Activated naive CD8-positive, alpha-beta T cell treated with anti-CD3 and anti-CD28 coated beads, Interleukin-2, amount 10 ng/mL, durations not matched to agents 7 days and 5 days (primary cell): ENCODE results near the gene ZCCHC14. TPM values are rescaled to one million over a fixed set of nuclear protein-coding genes. Genes with fewer than 3 reads are reported as not detected.
"Not testable (repeated sequence)": the region's sequence is repeated elsewhere in the genome, so short reads cannot be mapped to it uniquely, and the experiment has no call there.

ENCODE experiments used
- ATAC-seq: fragments of 150-1000 bp; cut with Tn5 transposase; one replicate; pipeline ENCODE4 v1.10.0; 2021; ENCODE audit warnings: low read depth, moderate library complexity
- POLR2A ChIA-PET: fragments of 350-600 bp; sonication (Branson Sonifier 250); formaldehyde crosslinking; loops from one replicate; lab custom pipeline; 2021; ENCODE audit warnings: antibody characterized with exemption; lab: Charles Lee
- DNase-seq: peaks from one replicate; pipeline ENCODE4 v3.0.0; 2021
- H3K27ac Mint-ChIP-seq: one replicate; pipeline ENCODE4 v1.8.0; 2022; ENCODE audit warnings: mild to moderate bottlenecking, mixed read lengths
- H3K27me3 Mint-ChIP-seq: one replicate; pipeline ENCODE4 v1.8.0; 2022; ENCODE audit warnings: mild to moderate bottlenecking, moderate library complexity, mixed read lengths
- H3K36me3 Mint-ChIP-seq: one replicate; pipeline ENCODE4 v1.8.0; 2021; ENCODE audit warnings: mild to moderate bottlenecking, mixed read lengths
- H3K4me1 Mint-ChIP-seq: one replicate; pipeline ENCODE4 v1.8.0; 2021; ENCODE audit warnings: mixed read lengths
- H3K4me3 Mint-ChIP-seq: one replicate; pipeline ENCODE4 v1.8.0; 2022; ENCODE audit warnings: mild to moderate bottlenecking, moderate library complexity, mixed read lengths
- H3K9me3 Mint-ChIP-seq: one replicate; pipeline ENCODE4 v1.8.0; 2021; ENCODE audit warnings: mixed read lengths
- total RNA-seq, 2 experiments: library from RNA; stranded (reverse); gene quantifications; one replicate each; pipeline ENCODE4 v1.2.3, GENCODE V29; 2021

The ZCCHC14 gene
- total RNA-seq, 2 experiments from 2014 or later = 6.6 to 7.7 TPM

- Mint-ChIP-seq H3K4me1 (no peaks in the 10 kb centered on the region), H3K36me3 (peaks cover 2% of the 10 kb centered on the region), H3K4me3 (no peak overlapping the region), H3K27me3 (peaks cover 13% of the 10 kb centered on the region), H3K9me3 (peaks cover 43% of the 10 kb centered on the region), H3K27ac (no peak overlapping the region)
- DNase-seq (no peak), ATAC-seq (no peak)
- POLR2A ChIA-PET = no interaction called here
Observed at GRCh38 chr16:87534030-87534653, 41.3 kb upstream of the ZCCHC14 start.

GRCh38 chr16:87533061-87533460 is 40.2 kb upstream of the ZCCHC14 start:
- ATAC-seq (no peak), DNase-seq (no peak)
- H3K36me3 Mint-ChIP-seq = peaks cover 2% of the 10 kb centered on the region
- POLR2A ChIA-PET = no interaction called here
- H3K27ac Mint-ChIP-seq = no peak overlapping the region
- no peaks in the 10 kb centered on the region for H3K4me1 Mint-ChIP-seq
- H3K4me3 Mint-ChIP-seq = no peak overlapping the region
- peaks cover 43% of the 10 kb centered on the region for H3K9me3 Mint-ChIP-seq
- H3K27me3 Mint-ChIP-seq = peaks cover 8% of the 10 kb centered on the region

- POLR2A ChIA-PET = no interaction called here
- Mint-ChIP-seq H3K36me3 (peaks cover 2% of the 10 kb centered on the region), H3K4me1 (no peaks in the 10 kb centered on the region), H3K27me3 (peaks cover 3% of the 10 kb centered on the region), H3K27ac (no peak overlapping the region), H3K4me3 (no peak overlapping the region), H3K9me3 (peaks cover 37% of the 10 kb centered on the region)
- no peak for ATAC-seq
- DNase-seq = no peak
Observed at GRCh38 chr16:87531418-87531817, 38.6 kb upstream of the ZCCHC14 start.

- POLR2A ChIA-PET = no interaction called here
- no peak for DNase-seq
- H3K9me3 Mint-ChIP-seq = peaks cover 24% of the 10 kb centered on the region
- no peak for ATAC-seq
- no peaks in the 10 kb centered on the region for H3K4me1 Mint-ChIP-seq
- no peak overlapping the region for H3K4me3 Mint-ChIP-seq
- H3K27ac Mint-ChIP-seq = no peak overlapping the region
- H3K36me3 Mint-ChIP-seq = peaks cover 2% of the 10 kb centered on the region
- H3K27me3 Mint-ChIP-seq = peaks cover 12% of the 10 kb centered on the region
Observed at GRCh38 chr16:87528690-87529579, 36.1 kb upstream of the ZCCHC14 start.

- Mint-ChIP-seq H3K27me3 (peaks cover 12% of the 10 kb centered on the region), H3K36me3 (no peaks in the 10 kb centered on the region), H3K4me1 (no peaks in the 10 kb centered on the region), H3K27ac (no peak overlapping the region), H3K9me3 (peaks cover 11% of the 10 kb centered on the region), H3K4me3 (no peak overlapping the region)
- POLR2A ChIA-PET = no interaction called here
- ATAC-seq = no peak
- no peak for DNase-seq
Observed at GRCh38 chr16:87527055-87527724, 34.4 kb upstream of the ZCCHC14 start.

- H3K4me1 Mint-ChIP-seq = no peaks in the 10 kb centered on the region
- H3K4me3 Mint-ChIP-seq = no peak overlapping the region
- POLR2A ChIA-PET = no interaction called here
- peaks cover 12% of the 10 kb centered on the region for H3K27me3 Mint-ChIP-seq
- H3K27ac Mint-ChIP-seq = no peak overlapping the region
- DNase-seq (no peak), ATAC-seq (no peak)
- H3K9me3 Mint-ChIP-seq = peaks cover 10% of the 10 kb centered on the region
- no peaks in the 10 kb centered on the region for H3K36me3 Mint-ChIP-seq
Observed at GRCh38 chr16:87526238-87526947, 33.6 kb upstream of the ZCCHC14 start.

GRCh38 chr16:87525352-87525751 is 32.5 kb upstream of the ZCCHC14 start:
- Mint-ChIP-seq H3K27ac (no peak overlapping the region), H3K27me3 (peaks cover 12% of the 10 kb centered on the region)

GRCh38 chr16:87524407-87524806 is 31.6 kb upstream of the ZCCHC14 start:
- no peak for ATAC-seq
- H3K27me3 Mint-ChIP-seq = peaks cover 12% of the 10 kb centered on the region
- no peak for DNase-seq
- H3K4me3 Mint-ChIP-seq = no peak overlapping the region
- no peak overlapping the region for H3K27ac Mint-ChIP-seq
- H3K4me1 Mint-ChIP-seq = no peaks in the 10 kb centered on the region
- POLR2A ChIA-PET = no interaction called here
- no peaks in the 10 kb centered on the region for H3K36me3 Mint-ChIP-seq
- peaks cover under 1% of the 10 kb centered on the region for H3K9me3 Mint-ChIP-seq

More at GRCh38 chr16:87525352-87525751, 32.5 kb upstream of the ZCCHC14 start:
- Mint-ChIP-seq H3K36me3 (no peaks in the 10 kb centered on the region), H3K9me3 (peaks cover 5% of the 10 kb centered on the region), H3K4me1 (no peaks in the 10 kb centered on the region), H3K4me3 (no peak overlapping the region)
- DNase-seq (no peak), ATAC-seq (no peak)
- POLR2A ChIA-PET = no interaction called here

- H3K36me3 Mint-ChIP-seq, H3K9me3 Mint-ChIP-seq, H3K4me3 Mint-ChIP-seq, H3K4me1 Mint-ChIP-seq, H3K27ac Mint-ChIP-seq, POLR2A ChIA-PET, ATAC-seq, DNase-seq: not testable (repeated sequence)
- H3K27me3 Mint-ChIP-seq = peaks cover 12% of the 10 kb centered on the region
Observed at GRCh38 chr16:87523605-87524004, 30.8 kb upstream of the ZCCHC14 start.

- peaks cover 12% of the 10 kb centered on the region for H3K27me3 Mint-ChIP-seq
- DNase-seq, H3K4me1 Mint-ChIP-seq, H3K36me3 Mint-ChIP-seq, POLR2A ChIA-PET, H3K9me3 Mint-ChIP-seq, H3K4me3 Mint-ChIP-seq, H3K27ac Mint-ChIP-seq, ATAC-seq: not testable (repeated sequence)
Observed at GRCh38 chr16:87521764-87522163, 28.9 kb upstream of the ZCCHC14 start.

GRCh38 chr16:87519170-87519569 is 26.3 kb upstream of the ZCCHC14 start:
- H3K27ac Mint-ChIP-seq, H3K4me3 Mint-ChIP-seq, DNase-seq, H3K27me3 Mint-ChIP-seq, H3K4me1 Mint-ChIP-seq, H3K36me3 Mint-ChIP-seq, POLR2A ChIA-PET, ATAC-seq, H3K9me3 Mint-ChIP-seq: not testable (repeated sequence)

GRCh38 chr16:87518430-87519051 is 25.7 kb upstream of the ZCCHC14 start:
- H3K4me1 Mint-ChIP-seq, H3K9me3 Mint-ChIP-seq, H3K27me3 Mint-ChIP-seq, POLR2A ChIA-PET, ATAC-seq, DNase-seq, H3K4me3 Mint-ChIP-seq, H3K27ac Mint-ChIP-seq, H3K36me3 Mint-ChIP-seq: not testable (repeated sequence)
